B cell (primary cell): ENCODE measurements around the gene SLC20A1. TPM values are rescaled to one million over a fixed set of nuclear protein-coding genes. Genes with fewer than 3 reads are reported as not detected.

Source experiments
- ATAC-seq: fragments of 200-7000 bp; cut with Tn5 transposase; one replicate; pipeline ENCODE4 v1.10.0; 2021; ENCODE audit warnings: low read depth, mild to moderate bottlenecking, moderate number of reproducible peaks, moderate library complexity
- CTCF ChIA-PET: fragments of 350-600 bp; sonication (Branson Sonifier 250); formaldehyde crosslinking; loops from one replicate; lab custom pipeline; 2021; ENCODE audit warnings: antibody characterized with exemption, inconsistent platforms; lab: Charles Lee
- POLR2A ChIA-PET: fragments of 350-600 bp; sonication (Branson Sonifier 250); formaldehyde crosslinking; loops from one replicate; lab custom pipeline; 2021; ENCODE audit warnings: antibody characterized with exemption; lab: Charles Lee
- DNase-seq: peaks from one replicate; pipeline ENCODE4 v3.0.0; 2013
- H2AFZ ChIP-seq: 2 replicates; pipeline ENCODE4 v1.6.1; 2012; ENCODE audit warnings: mild to moderate bottlenecking, low read depth, low read length; ENCODE audit not compliant: insufficient read depth, poor library complexity, severe bottlenecking
- H3K27ac ChIP-seq, 2 donors: 1 replicate in 1 of 2; 2 replicates in 1 of 2; pipeline ENCODE4 v1.5.1; 2012 to 2013; ENCODE audit warnings: low read length in 2 of 2, mild to moderate bottlenecking in 2 of 2, moderate library complexity in 1 of 2
- H3K27me3 ChIP-seq, 4 experiments: fragments of 200-600 bp in 1 of 4; sonication (generic) in 1 of 4; replicated peaks in 1 of 4; 1 replicate in 2 of 4; 2 replicates in 2 of 4; pipeline versions ENCODE4 v1.6.1 to v1.7.0; 2013 to 2016; ENCODE audit warnings: low read length in 3 of 4, mild to moderate bottlenecking in 2 of 4, mixed read lengths in 1 of 4, moderate library complexity in 1 of 4; ENCODE audit not compliant: insufficient read depth in 4 of 4, control insufficient read depth in 3 of 4; ENCODE audit errors: control extremely low read depth in 1 of 4
- H3K36me3 ChIP-seq, 2 experiments: replicated peaks in 1 of 2; 1 replicate in 1 of 2; 2 replicates in 1 of 2; pipeline versions ENCODE4 v1.6.1 to v1.7.1; 2013; ENCODE audit warnings: low read length in 1 of 2; ENCODE audit not compliant: insufficient read depth in 2 of 2, control insufficient read depth in 1 of 2; ENCODE audit errors: control extremely low read depth in 1 of 2, extremely low read depth in 1 of 2
- H3K4me1 ChIP-seq, 2 donors: fragments of 200-600 bp in 1 of 2; sonication (generic) in 1 of 2; 1 replicate in 1 of 2; 2 replicates in 1 of 2; pipeline versions ENCODE4 v1.5.1 to v1.6.1; 2013 to 2017; ENCODE audit warnings: low read length in 2 of 2; ENCODE audit not compliant: control insufficient read depth in 2 of 2, insufficient read depth in 2 of 2
- H3K4me2 ChIP-seq: replicated peaks from 2 replicates; pipeline ENCODE3; 2012; ENCODE audit warnings: mild to moderate bottlenecking, low read depth, low read length; ENCODE audit not compliant: poor library complexity, severe bottlenecking
- H3K4me3 ChIP-seq, 5 experiments: fragments of 200-600 bp in 1 of 5; sonication (generic) in 1 of 5; 1 replicate in 3 of 5; 2 replicates in 2 of 5; pipeline versions ENCODE4 v1.5.1 to v1.7.0; 2011 to 2016; ENCODE audit warnings: low read length in 4 of 5, mild to moderate bottlenecking in 4 of 5, low read depth in 2 of 5, control low read depth in 1 of 5, moderate library complexity in 1 of 5; ENCODE audit not compliant: insufficient read depth in 1 of 5; ENCODE audit errors: control extremely low read depth in 1 of 5, extremely low read depth in 1 of 5
- H3K79me2 ChIP-seq: fragments of 200-600 bp; sonication (generic); one replicate; pipeline ENCODE4 v1.6.0; 2016; ENCODE audit warnings: low read length; ENCODE audit not compliant: control insufficient read depth, insufficient read depth
- H3K9ac ChIP-seq: fragments of 200-600 bp; sonication (generic); 2 replicates; pipeline ENCODE4 v1.6.1; 2017; ENCODE audit warnings: mild to moderate bottlenecking, low read length, moderate library complexity
- H3K9me3 ChIP-seq, 3 donors: one replicate each; pipeline versions ENCODE4 v1.6.1 to v1.7.1; 2013; ENCODE audit warnings: low read length in 2 of 3; ENCODE audit not compliant: control insufficient read depth in 2 of 3, insufficient read depth in 1 of 3; ENCODE audit errors: control extremely low read depth in 1 of 3
- H4K20me1 ChIP-seq: 2 replicates; pipeline ENCODE4 v1.6.0; 2012; ENCODE audit warnings: mild to moderate bottlenecking, low read length; ENCODE audit not compliant: insufficient read depth, control insufficient read depth, poor library complexity, severe bottlenecking
- H3K27ac Mint-ChIP-seq: one replicate; pipeline ENCODE4 v1.8.0; 2021; ENCODE audit warnings: mixed read lengths
- H3K27me3 Mint-ChIP-seq: one replicate; pipeline ENCODE4 v1.8.0; 2021; ENCODE audit warnings: mixed read lengths
- H3K4me1 Mint-ChIP-seq: one replicate; pipeline ENCODE4 v1.8.0; 2021; ENCODE audit warnings: mixed read lengths
- H3K4me3 Mint-ChIP-seq: one replicate; pipeline ENCODE4 v1.8.0; 2021; ENCODE audit warnings: mixed read lengths
- H3K9me3 Mint-ChIP-seq: one replicate; pipeline ENCODE4 v1.8.0; 2022; ENCODE audit warnings: mixed read lengths; ENCODE audit not compliant: insufficient read depth
- EZH2 ChIP-seq: IDR thresholded peaks from 2 replicates; pipeline ENCODE4 v1.6.1; 2012; ENCODE audit warnings: borderline replicate concordance, low read depth, mild to moderate bottlenecking, moderate library complexity, low read length; ENCODE audit not compliant: insufficient read depth, poor library complexity, severe bottlenecking
- WGBS: methylation state at CpG from one replicate; pipeline ENCODE4 v1.1.5; 2013; ENCODE audit warnings: missing lambda C conversion rate; ENCODE audit not compliant: insufficient coverage; 5-methylcytosine and 5-hydroxymethylcytosine counted together
- intact Hi-C: fragments of 100-400 bp; cut with micrococcal nuclease; formaldehyde crosslinking; loops from one replicate; pipeline ENCODE4 v1.10.0; 2022
- polyA plus RNA-seq: library from polyadenylated mRNA; depleted of rRNA; stranded (reverse); fragments of >200 nt; gene quantifications from 2 replicates; pipeline ENCODE4 v1.2.3, GENCODE V29; 2012
- total RNA-seq, 2 donors: library from RNA; stranded (reverse); fragments of 120-200 nt in 1 of 2; gene quantifications; 1 replicate in 1 of 2; 2 replicates in 1 of 2; pipeline versions ENCODE4 v1.2.3 to v1.2.4, GENCODE V29; 2013 to 2022
- TF ChIP-seq, protein P1 (sequence below): fragments of 200-600 bp; IDR thresholded peaks from one replicate; pipeline ENCODE4 v1.8.0; 2022; ENCODE audit warnings: antibody characterized with exemption, mild to moderate bottlenecking

SLC20A1 gene
- total and polyA plus RNA-seq, 2 donors (not counting 1 experiment from before 2014, with no cell fraction given): 16.1 to 54.9 TPM

DNA sequence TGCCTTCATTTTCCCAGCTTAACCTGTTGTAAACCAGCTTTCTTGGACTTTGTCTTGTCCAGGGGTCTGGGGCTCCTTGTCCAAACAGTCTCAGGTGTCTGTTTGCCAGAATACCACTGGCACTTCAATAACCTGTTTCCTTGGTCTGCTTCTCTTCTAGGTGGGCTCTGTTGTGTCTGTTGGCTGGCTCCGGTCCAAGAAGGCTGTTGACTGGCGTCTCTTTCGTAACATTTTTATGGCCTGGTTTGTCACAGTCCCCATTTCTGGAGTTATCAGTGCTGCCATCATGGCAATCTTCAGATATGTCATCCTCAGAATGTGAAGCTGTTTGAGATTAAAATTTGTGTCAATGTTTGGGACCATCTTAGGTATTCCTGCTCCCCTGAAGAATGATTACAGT is 17.0 kb downstream of the SLC20A1 start:
- ChIA-PET CTCF (interaction anchor here (2.2 kb wide), 1 partner anchor 36 kb away, joined by 9 read pairs; no protein-coding TSS in a partner anchor), POLR2A (no interaction called here)
- no peaks in the 10 kb centered on the region for H3K79me2 ChIP-seq
- H3K36me3 ChIP-seq: peaks cover 5 to 63% of the 10 kb centered on the region in 2 experiments
- no peaks in the 10 kb centered on the region for H3K27me3 ChIP-seq
- no peak overlapping the region for H3K4me3 ChIP-seq
- H2AFZ ChIP-seq: no peak overlapping the region
- DNase-seq (no peak), ATAC-seq (no peak)
- H4K20me1 ChIP-seq: no peaks in the 10 kb centered on the region
- no peak overlapping the region for H3K27ac Mint-ChIP-seq
- intact Hi-C loops: no loop called here
- 96% methylated on average over 3 of the region's 3 CpGs for WGBS
- no peak for TF ChIP-seq EZH2
- TF ChIP-seq, protein P1, sequence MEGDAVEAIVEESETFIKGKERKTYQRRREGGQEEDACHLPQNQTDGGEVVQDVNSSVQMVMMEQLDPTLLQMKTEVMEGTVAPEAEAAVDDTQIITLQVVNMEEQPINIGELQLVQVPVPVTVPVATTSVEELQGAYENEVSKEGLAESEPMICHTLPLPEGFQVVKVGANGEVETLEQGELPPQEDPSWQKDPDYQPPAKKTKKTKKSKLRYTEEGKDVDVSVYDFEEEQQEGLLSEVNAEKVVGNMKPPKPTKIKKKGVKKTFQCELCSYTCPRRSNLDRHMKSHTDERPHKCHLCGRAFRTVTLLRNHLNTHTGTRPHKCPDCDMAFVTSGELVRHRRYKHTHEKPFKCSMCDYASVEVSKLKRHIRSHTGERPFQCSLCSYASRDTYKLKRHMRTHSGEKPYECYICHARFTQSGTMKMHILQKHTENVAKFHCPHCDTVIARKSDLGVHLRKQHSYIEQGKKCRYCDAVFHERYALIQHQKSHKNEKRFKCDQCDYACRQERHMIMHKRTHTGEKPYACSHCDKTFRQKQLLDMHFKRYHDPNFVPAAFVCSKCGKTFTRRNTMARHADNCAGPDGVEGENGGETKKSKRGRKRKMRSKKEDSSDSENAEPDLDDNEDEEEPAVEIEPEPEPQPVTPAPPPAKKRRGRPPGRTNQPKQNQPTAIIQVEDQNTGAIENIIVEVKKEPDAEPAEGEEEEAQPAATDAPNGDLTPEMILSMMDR: no peak
- no peaks in the 10 kb centered on the region for H3K9me3 ChIP-seq
- H3K9ac ChIP-seq: no peak overlapping the region
- peaks cover 1% of the 10 kb centered on the region for H3K4me1 Mint-ChIP-seq
- H3K27ac ChIP-seq: no peak overlapping the region
- no peaks in the 10 kb centered on the region for H3K27me3 Mint-ChIP-seq
- H3K9me3 Mint-ChIP-seq: no peaks in the 10 kb centered on the region
- no peak overlapping the region for H3K4me3 Mint-ChIP-seq
- H3K4me2 ChIP-seq: no peak overlapping the region
- H3K4me1 ChIP-seq: no peaks in the 10 kb centered on the region

DNA sequence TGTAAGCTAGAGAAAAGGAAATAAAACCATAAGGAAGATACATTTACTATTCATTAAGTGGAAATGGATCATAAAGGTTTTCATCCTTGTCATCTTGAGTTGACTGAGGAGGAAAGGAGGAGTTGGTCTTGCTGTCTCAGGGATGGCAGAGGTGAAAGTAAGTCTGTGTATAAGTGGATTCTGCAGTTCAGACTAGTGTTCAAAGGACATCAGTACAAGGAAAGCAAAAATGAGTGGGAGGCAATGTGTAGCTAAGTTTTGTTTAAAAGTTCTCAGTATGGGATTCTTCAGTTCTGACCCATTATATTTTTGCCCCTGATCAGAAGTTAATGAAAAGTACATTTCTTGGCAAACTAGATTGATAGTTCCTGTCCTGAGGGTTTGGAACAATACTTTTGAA is 18.9 kb downstream of the SLC20A1 start:
- H3K4me2 ChIP-seq: no peak overlapping the region
- H3K4me1 Mint-ChIP-seq: peaks cover 1% of the 10 kb centered on the region
- no peak overlapping the region for H3K27ac Mint-ChIP-seq
- POLR2A ChIA-PET: no interaction called here
- H3K4me3 Mint-ChIP-seq: no peak overlapping the region
- H3K27ac ChIP-seq: no peak overlapping the region
- H3K9me3 ChIP-seq: no peaks in the 10 kb centered on the region
- no peaks in the 10 kb centered on the region for H3K27me3 ChIP-seq
- no peak overlapping the region for H3K4me3 ChIP-seq
- H2AFZ ChIP-seq: no peak overlapping the region
- peaks cover 0 to 46% of the 10 kb centered on the region in 2 experiments for H3K36me3 ChIP-seq
- H3K4me1 ChIP-seq: no peaks in the 10 kb centered on the region
- no peaks in the 10 kb centered on the region for H3K79me2 ChIP-seq
- intact Hi-C loops: no loop called here
- CTCF ChIA-PET: interaction anchor here (1.0 to 1.5 kb wide), 4 partner anchors 11 to 38 kb away, joined by 3 read pairs; no protein-coding TSS in a partner anchor
- H3K9ac ChIP-seq: no peak overlapping the region
- H4K20me1 ChIP-seq: no peaks in the 10 kb centered on the region
- H3K27me3 Mint-ChIP-seq: no peaks in the 10 kb centered on the region
- TF ChIP-seq, protein P1: no peak
- no peak for TF ChIP-seq EZH2
- ATAC-seq (no peak), DNase-seq (no peak)
- no peaks in the 10 kb centered on the region for H3K9me3 Mint-ChIP-seq
